Measurements from ENCODE around the gene OS9.

Gene OS9

GRCh38 chr12:57724003-57724935, 30.3 kb downstream of the OS9 start:
- no peak for DNase-seq

- no peak for DNase-seq
These were observed 31.2 kb downstream of the OS9 start for GRCh38 chr12:57724936-57725740.

GRCh38 chr12:57725851-57726150, 31.9 kb downstream of the OS9 start:
- no peak for DNase-seq

GRCh38 chr12:57726151-57726883, 32.4 kb downstream of the OS9 start:
- peak; percentile 82 for DNase-seq

GRCh38 chr12:57726884-57727757, 33.2 kb downstream of the OS9 start:
- DNase-seq, result no peak

- no peak for DNase-seq
These were observed 33.9 kb downstream of the OS9 start for GRCh38 chr12:57727758-57728395.

GRCh38 chr12:57729321-57729844, 35.5 kb downstream of the OS9 start:
- no peak for DNase-seq

GRCh38 chr12:57730336-57731067, 36.6 kb downstream of the OS9 start:
- DNase-seq, result no peak

GRCh38 chr12:57731411-57732080, 37.6 kb downstream of the OS9 start:
- no peak for DNase-seq

- no peak for DNase-seq
These were observed 38.3 kb downstream of the OS9 start for GRCh38 chr12:57732270-57732669.

GRCh38 chr12:57732726-57733593, 39.0 kb downstream of the OS9 start:
- DNase-seq, result no peak

GRCh38 chr12:57733928-57734327, 40.0 kb downstream of the OS9 start:
- DNase-seq, result no peak

- DNase-seq, result no peak
These were observed 40.7 kb downstream of the OS9 start for GRCh38 chr12:57734591-57734990.

- no peak for DNase-seq
These were observed 41.4 kb downstream of the OS9 start for GRCh38 chr12:57735198-57735855.

- DNase-seq, result no peak
These were observed 42.2 kb downstream of the OS9 start for GRCh38 chr12:57735952-57736740.

- no peak for DNase-seq
These were observed 43.0 kb downstream of the OS9 start for GRCh38 chr12:57736741-57737466.

Measured in NCI-H526 treated with DMSO at 0.1 percent for 48 hours (cell line).